ENCODE measurements around the gene CNBP.
"Not testable (repeated sequence)": the region's sequence is repeated elsewhere in the genome, so short reads cannot be mapped to it uniquely, and the experiment has no call there.

Gene CNBP

GRCh38 chr3:129180461-129180860 is 3.2 kb downstream of the CNBP start:
- Mint-ChIP-seq H3K36me3 (ENCODE audit: insufficient read depth) (peaks cover 82% of the 10 kb centered on the region), H3K4me3 (peak overlapping the region; percentile 90 to 95), H3K4me1 (ENCODE audit: low read depth in 2 of 2) (peaks cover 53 to 61% of the 10 kb centered on the region in 2 donors), H3K27ac (peak overlapping the region; percentile 97), H3K27me3 (no peaks in the 10 kb centered on the region), H3K9me3 (no peaks in the 10 kb centered on the region)
- ATAC-seq (replicated peaks), result no peak
- no peak for DNase-seq

- H3K9me3 Mint-ChIP-seq, result no peaks in the 10 kb centered on the region
- DNase-seq (no peak), ATAC-seq (replicated peaks) (no peak)
- peak overlapping the region; percentile 67 to 97 for H3K27ac Mint-ChIP-seq
- H3K4me3 Mint-ChIP-seq, result peak overlapping the region; percentile 26 to 47
- no peaks in the 10 kb centered on the region for H3K27me3 Mint-ChIP-seq
- H3K4me1 Mint-ChIP-seq (ENCODE audit: low read depth in 2 of 2), result peaks cover 50 to 59% of the 10 kb centered on the region in 2 donors
- H3K36me3 Mint-ChIP-seq (ENCODE audit: insufficient read depth), result peaks cover 74% of the 10 kb centered on the region
These were observed 7.6 kb downstream of the CNBP start for GRCh38 chr3:129176051-129176450.

- H3K4me3 Mint-ChIP-seq, result peak overlapping the region; percentile 47 to 55
These were observed 10.0 kb downstream of the CNBP start for GRCh38 chr3:129173725-129174124.

GRCh38 chr3:129173206-129173605 is 10.5 kb downstream of the CNBP start:
- peak overlapping the region; percentile 33 to 78 for H3K27ac Mint-ChIP-seq

More at GRCh38 chr3:129173725-129174124, 10.0 kb downstream of the CNBP start:
- ATAC-seq (replicated peaks) (no peak), DNase-seq (no peak)
- H3K36me3 Mint-ChIP-seq (ENCODE audit: insufficient read depth), result peaks cover 74% of the 10 kb centered on the region
- peak overlapping the region; percentile 33 to 78 for H3K27ac Mint-ChIP-seq
- peaks cover 35 to 41% of the 10 kb centered on the region in 2 donors for H3K4me1 Mint-ChIP-seq (ENCODE audit: low read depth in 2 of 2)
- no peaks in the 10 kb centered on the region for H3K9me3 Mint-ChIP-seq
- no peaks in the 10 kb centered on the region for H3K27me3 Mint-ChIP-seq

GRCh38 chr3:129166579-129167332 is 16.9 kb downstream of the CNBP start:
- ATAC-seq (replicated peaks), result no peak
- no peaks in the 10 kb centered on the region for H3K9me3 Mint-ChIP-seq
- no peaks in the 10 kb centered on the region for H3K27me3 Mint-ChIP-seq
- H3K36me3 Mint-ChIP-seq (ENCODE audit: insufficient read depth), result peaks cover 77% of the 10 kb centered on the region
- DNase-seq, result no peak
- peaks cover 8 to 14% of the 10 kb centered on the region in 2 donors for H3K4me1 Mint-ChIP-seq (ENCODE audit: low read depth in 2 of 2)
- peak overlapping the region; percentile 49 to 71 for H3K27ac Mint-ChIP-seq
- no peak overlapping the region for H3K4me3 Mint-ChIP-seq

More at GRCh38 chr3:129173206-129173605, 10.5 kb downstream of the CNBP start:
- peak overlapping the region in 1 of 2 donors; percentile 47 for H3K4me3 Mint-ChIP-seq
- ATAC-seq (replicated peaks), result no peak
- peaks cover 74% of the 10 kb centered on the region for H3K36me3 Mint-ChIP-seq (ENCODE audit: insufficient read depth)
- DNase-seq, result no peak
- H3K4me1 Mint-ChIP-seq (ENCODE audit: low read depth in 2 of 2), result peaks cover 35 to 39% of the 10 kb centered on the region in 2 donors
- no peaks in the 10 kb centered on the region for H3K9me3 Mint-ChIP-seq
- H3K27me3 Mint-ChIP-seq, result no peaks in the 10 kb centered on the region

GRCh38 chr3:129165594-129165993 is 18.1 kb downstream of the CNBP start:
- DNase-seq; H3K9me3 Mint-ChIP-seq; ATAC-seq (replicated peaks); H3K4me3 Mint-ChIP-seq; H3K27me3 Mint-ChIP-seq: not testable (repeated sequence)
- H3K27ac Mint-ChIP-seq, result peak overlapping the region in 1 of 2 donors; percentile 49
- H3K4me1 Mint-ChIP-seq (ENCODE audit: low read depth in 2 of 2), result peaks cover 9 to 12% of the 10 kb centered on the region in 2 donors
- peaks cover 77% of the 10 kb centered on the region for H3K36me3 Mint-ChIP-seq (ENCODE audit: insufficient read depth)

- Mint-ChIP-seq H3K27ac (peak overlapping the region in 1 of 2 donors; percentile 49), H3K27me3 (no peaks in the 10 kb centered on the region), H3K4me1 (ENCODE audit: low read depth in 2 of 2) (peaks cover 19 to 20% of the 10 kb centered on the region in 2 donors), H3K9me3 (no peaks in the 10 kb centered on the region), H3K36me3 (ENCODE audit: insufficient read depth) (peaks cover 73% of the 10 kb centered on the region), H3K4me3 (no peak overlapping the region)
- no peak for DNase-seq
- no peak for ATAC-seq (replicated peaks)
These were observed 19.2 kb downstream of the CNBP start for GRCh38 chr3:129164500-129164899.

GRCh38 chr3:129162729-129163579 is 20.7 kb downstream of the CNBP start:
- no peak for ATAC-seq (replicated peaks)
- no peaks in the 10 kb centered on the region for H3K9me3 Mint-ChIP-seq
- H3K27ac Mint-ChIP-seq, result peak overlapping the region; percentile 1 to 97
- no peaks in the 10 kb centered on the region for H3K27me3 Mint-ChIP-seq
- peaks cover 23 to 28% of the 10 kb centered on the region in 2 donors for H3K4me1 Mint-ChIP-seq (ENCODE audit: low read depth in 2 of 2)
- no peak for DNase-seq
- peaks cover 72% of the 10 kb centered on the region for H3K36me3 Mint-ChIP-seq (ENCODE audit: insufficient read depth)
- H3K4me3 Mint-ChIP-seq, result peak overlapping the region; percentile 92 to 94

- H3K4me1 Mint-ChIP-seq (ENCODE audit: low read depth in 2 of 2), result peaks cover 23 to 28% of the 10 kb centered on the region in 2 donors
- H3K27me3 Mint-ChIP-seq, result no peaks in the 10 kb centered on the region
- peak; percentile 5 for ATAC-seq (replicated peaks)
- H3K27ac Mint-ChIP-seq, result peak overlapping the region; percentile 96 to 97
- peak overlapping the region; percentile 92 to 94 for H3K4me3 Mint-ChIP-seq
- peak in 2 of 3 experiments; percentile 13 to 14 for DNase-seq
- peaks cover 72% of the 10 kb centered on the region for H3K36me3 Mint-ChIP-seq (ENCODE audit: insufficient read depth)
- no peaks in the 10 kb centered on the region for H3K9me3 Mint-ChIP-seq
These were observed 21.8 kb downstream of the CNBP start for GRCh38 chr3:129161860-129162271.

- peak; percentile 80 to 83 (median 82) for DNase-seq
- H3K36me3 Mint-ChIP-seq (ENCODE audit: insufficient read depth), result peaks cover 73% of the 10 kb centered on the region
- H3K4me1 Mint-ChIP-seq (ENCODE audit: low read depth in 2 of 2), result peaks cover 23 to 28% of the 10 kb centered on the region in 2 donors
- H3K4me3 Mint-ChIP-seq, result peak within 1 kb of the TSS; percentile 92 to 94
- no peaks in the 10 kb centered on the region for H3K27me3 Mint-ChIP-seq
- peak; percentile 80 for ATAC-seq (replicated peaks)
- H3K27ac Mint-ChIP-seq, result peak within 1 kb of the TSS; percentile 96 to 97
- no peaks in the 10 kb centered on the region for H3K9me3 Mint-ChIP-seq
These were observed 22.5 kb downstream of the CNBP start, which contains the start of gene ISY1 for GRCh38 chr3:129160891-129161859. Gene ISY1, minus strand, starts transcription at chr3:129161063. Its CDS starts 88 bp downstream, at chr3:129160975.

- Mint-ChIP-seq H3K27me3 (no peaks in the 10 kb centered on the region), H3K4me3 (no peak overlapping the region), H3K9me3 (no peaks in the 10 kb centered on the region), H3K4me1 (ENCODE audit: low read depth in 2 of 2) (peaks cover 2 to 4% of the 10 kb centered on the region in 2 donors), H3K36me3 (ENCODE audit: insufficient read depth) (peaks cover 78% of the 10 kb centered on the region), H3K27ac (no peak overlapping the region)
- DNase-seq, result no peak
- no peak for ATAC-seq (replicated peaks)
These were observed 38.9 kb downstream of the CNBP start for GRCh38 chr3:129144786-129145185.

- H3K27me3 Mint-ChIP-seq; H3K9me3 Mint-ChIP-seq; H3K27ac Mint-ChIP-seq; ATAC-seq (replicated peaks); H3K4me1 Mint-ChIP-seq (ENCODE audit: low read depth in 2 of 2); DNase-seq; H3K4me3 Mint-ChIP-seq: not testable (repeated sequence)
- H3K36me3 Mint-ChIP-seq (ENCODE audit: insufficient read depth), result peaks cover 83% of the 10 kb centered on the region
These were observed 42.7 kb downstream of the CNBP start for GRCh38 chr3:129141011-129141410.

All from effector memory CD8-positive, alpha-beta T cell (primary cell).